HFF-Myc (cell line): ENCODE results near the gene HNRNPL.

ENCODE experiments used
- DNase-seq: peaks from one replicate; pipeline ENCODE4 v3.0.0-alpha.2; 2011; ENCODE audit warnings: low read depth; ENCODE audit errors: extremely low read depth
- H3K4me3 ChIP-seq: replicated peaks from 2 replicates; pipeline ENCODE4 v1.5.1; 2011; ENCODE audit warnings: low read depth, mild to moderate bottlenecking, control low read depth, low read length
- CTCF ChIP-seq: IDR thresholded peaks from 2 replicates; pipeline ENCODE4 v1.5.1; 2012; ENCODE audit warnings: mild to moderate bottlenecking, low read depth, low read length, control low read depth; ENCODE audit errors: missing control alignments

The HNRNPL gene

GRCh38 chr19:38849860-38850435, at the start of gene HNRNPL:
HNRNPL (minus strand) TSS chr19:38849986; CDS start chr19:38849966, 20 bp downstream.
- DNase-seq: peak; percentile 100
- H3K4me3 ChIP-seq: peak within 1 kb of the TSS; percentile 93
- TF ChIP-seq CTCF: peak; percentile 49

- TF ChIP-seq CTCF: no peak
- H3K4me3 ChIP-seq: peak overlapping the region; percentile 71
- no peak for DNase-seq
These were observed 49.1 kb upstream of the HNRNPL start for GRCh38 chr19:38898788-38899446.

GRCh38 chr19:38894968-38895367, 45.2 kb upstream of the HNRNPL start:
- DNase-seq: no peak
- TF ChIP-seq CTCF: no peak
- H3K4me3 ChIP-seq: no peak overlapping the region

- no peak for TF ChIP-seq CTCF
- no peak for DNase-seq
- H3K4me3 ChIP-seq: no peak overlapping the region
These were observed 43.6 kb upstream of the HNRNPL start for GRCh38 chr19:38893341-38893771.

- H3K4me3 ChIP-seq: no peak overlapping the region
- TF ChIP-seq CTCF: no peak
- DNase-seq: no peak
These were observed 43.1 kb upstream of the HNRNPL start for GRCh38 chr19:38892841-38893240.

GRCh38 chr19:38891771-38892170, 42.0 kb upstream of the HNRNPL start:
- no peak for TF ChIP-seq CTCF
- no peak for DNase-seq
- H3K4me3 ChIP-seq: no peak overlapping the region
